ENCODE results near the gene EPAS1. TPM values are rescaled to one million over a fixed set of nuclear protein-coding genes. Genes with fewer than 3 reads are reported as not detected.
A peak's percentile ranks its signal among the peaks of the same experiment; 100 is the strongest.

Gene EPAS1
- total and polyA plus RNA-seq, 9 of the 15 experiments (the other 6 are each of a cell fraction or from before 2014, with no cell fraction given) = 0.25 to 11.2 (median 4.1) TPM

DNA sequence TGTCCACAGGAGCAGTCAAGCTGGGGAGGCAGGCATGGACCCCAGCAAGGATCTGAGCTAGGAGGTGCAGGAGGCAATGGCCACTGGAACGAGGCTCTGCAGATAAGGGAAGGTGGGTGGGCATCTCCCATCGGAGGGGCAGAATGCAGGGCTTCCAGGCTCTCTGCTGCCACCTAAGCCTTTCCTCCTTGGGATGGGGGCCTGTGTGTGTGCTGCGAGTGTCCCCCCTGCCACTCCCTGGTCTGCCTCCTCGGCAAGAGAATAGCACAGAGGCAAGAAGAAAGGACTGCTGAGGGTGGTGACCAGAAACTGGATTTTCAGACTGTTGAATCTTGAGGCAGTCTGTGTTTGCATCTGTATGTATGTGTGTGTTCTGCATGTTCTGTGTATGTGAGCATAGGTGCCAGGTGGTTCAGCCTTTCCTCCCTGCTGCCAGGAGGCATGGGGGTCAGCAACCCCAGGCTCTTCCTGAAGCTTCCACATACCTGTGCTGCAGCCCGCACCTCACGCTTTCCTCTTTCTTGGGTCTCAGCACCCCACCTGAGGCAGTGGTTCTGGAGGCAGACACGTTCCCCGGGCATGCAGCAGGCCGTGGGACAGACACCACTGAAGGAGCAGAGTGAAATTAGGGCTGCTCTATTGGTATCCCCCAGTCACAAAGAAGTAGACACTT is 86.7 kb downstream of the EPAS1 start:
- Histone ChIP-seq H3K4me2 (ENCODE audit: insufficient read depth, low read length) (no peak overlapping the region), H3K27ac (ENCODE audit: extremely low read depth, low read depth, low read length) (no peak overlapping the region), H3K79me2 (ENCODE audit: control insufficient read depth, insufficient read depth, low read length) (no peaks in the 10 kb centered on the region), H3K4me1 (replicated peaks in 1 of 2; ENCODE audit: control insufficient read depth in 2 of 2, insufficient read depth in 2 of 2, low read length in 2 of 2) (peaks cover 0 to 3% of the 10 kb centered on the region in 2 experiments; a peak in 1 of 5 replicates), H3K27me3 (ENCODE audit: control insufficient read depth in 2 of 2, insufficient read depth in 2 of 2, low read length in 2 of 2) (no peaks in the 10 kb centered on the region), H3K9ac (ENCODE audit: insufficient read depth in 1 of 2, low read depth in 2 of 2, low read length in 2 of 2) (no peak overlapping the region), H3K36me3 (ENCODE audit: control insufficient read depth, insufficient read depth, low read length) (peaks cover 2% of the 10 kb centered on the region; the same call in 2 of the 3 replicates), H3K9me1 (ENCODE audit: control insufficient read depth, insufficient read depth, low read length) (no peaks in the 10 kb centered on the region), H3K4me3 (no peak overlapping the region), H3K9me3 (replicated peaks; ENCODE audit: control insufficient read depth, insufficient read depth, low read depth, low read length) (no peaks in the 10 kb centered on the region), H4K20me1 (replicated peaks; ENCODE audit: control insufficient read depth, insufficient read depth, low read length) (0 out of 2 replicates have a peak, but pooled peaks cover 4% of the 10 kb centered on the region), H2AFZ (ENCODE audit: low read depth, low read length) (no peak overlapping the region)
- peak; percentile 52 for TF ChIP-seq RBM22 (IDR thresholded peaks at IDR 0.05; ENCODE audit: low read depth, low read length, poor library complexity, severe bottlenecking)
- TF ChIP-seq KDM5B (IDR thresholded peaks at IDR 0.05; ENCODE audit: insufficient replicate concordance, low read depth, low read length) = no peak
- TF ChIP-seq POLR2G (IDR thresholded peaks at IDR 0.05; ENCODE audit: low read depth, low read length) = 0 out of 2 replicates have a peak, but pooled peaks have one; percentile 45
- TF ChIP-seq NCOA1 (IDR thresholded peaks at IDR 0.05; ENCODE audit: low read depth) = no peak
- intact Hi-C loops (cut with micrococcal nuclease) = no loop called here
- FAIRE-seq = no peak
- in situ Hi-C loops (cut with MboI) = no loop called here
- no peak for ATAC-seq
- no peak for DNase-seq (ENCODE audit: extremely low read depth in 1 of 4, low spot score in 3 of 4)
- BruUV-seq (replicated peaks) = no TSS peak
- POLR2A ChIA-PET = interaction anchor here (0.6 kb wide), 2 partner anchors 379 to 396 kb away, joined by 3 to 4 read pairs; no protein-coding TSS in a partner anchor
- 71% methylated on average over 8 of the region's 9 CpGs for WGBS (ENCODE audit: insufficient coverage, low coverage, missing lambda C conversion rate)
- CTCF ChIA-PET (ENCODE audit: low intra/inter-chr PET ratio) = no interaction called here

DNA sequence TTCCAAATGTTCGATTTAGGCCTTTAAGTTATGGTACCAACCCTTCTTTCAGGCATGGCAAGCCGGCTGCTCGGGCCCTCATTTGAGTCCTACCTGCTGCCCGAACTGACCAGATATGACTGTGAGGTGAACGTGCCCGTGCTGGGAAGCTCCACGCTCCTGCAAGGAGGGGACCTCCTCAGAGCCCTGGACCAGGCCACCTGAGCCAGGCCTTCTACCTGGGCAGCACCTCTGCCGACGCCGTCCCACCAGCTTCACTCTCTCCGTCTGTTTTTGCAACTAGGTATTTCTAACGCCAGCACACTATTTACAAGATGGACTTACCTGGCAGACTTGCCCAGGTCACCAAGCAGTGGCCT is 87.2 kb downstream of the EPAS1 start:
- ATAC-seq (no peak), FAIRE-seq (no peak), DNase-seq (ENCODE audit: extremely low read depth in 1 of 4, low spot score in 3 of 4) (no peak)
- Histone ChIP-seq H3K27me3 (ENCODE audit: control insufficient read depth in 2 of 2, insufficient read depth in 2 of 2, low read length in 2 of 2) (no peaks in the 10 kb centered on the region), H3K4me3 (no peak overlapping the region), H3K9me3 (replicated peaks; ENCODE audit: control insufficient read depth, insufficient read depth, low read depth, low read length) (no peaks in the 10 kb centered on the region), H3K36me3 (ENCODE audit: control insufficient read depth, insufficient read depth, low read length) (peaks cover 2% of the 10 kb centered on the region; the same call in 2 of the 3 replicates), H3K9ac (ENCODE audit: insufficient read depth in 1 of 2, low read depth in 2 of 2, low read length in 2 of 2) (no peak overlapping the region), H4K20me1 (replicated peaks; ENCODE audit: control insufficient read depth, insufficient read depth, low read length) (0 out of 2 replicates have a peak, but pooled peaks cover 4% of the 10 kb centered on the region), H3K27ac (ENCODE audit: extremely low read depth, low read depth, low read length) (no peak overlapping the region), H3K4me2 (ENCODE audit: insufficient read depth, low read length) (no peak overlapping the region), H3K79me2 (ENCODE audit: control insufficient read depth, insufficient read depth, low read length) (no peaks in the 10 kb centered on the region), H3K9me1 (ENCODE audit: control insufficient read depth, insufficient read depth, low read length) (no peaks in the 10 kb centered on the region), H2AFZ (ENCODE audit: low read depth, low read length) (no peak overlapping the region), H3K4me1 (replicated peaks in 1 of 2; ENCODE audit: control insufficient read depth in 2 of 2, insufficient read depth in 2 of 2, low read length in 2 of 2) (peaks cover 0 to 3% of the 10 kb centered on the region in 2 experiments; a peak in 1 of 5 replicates)
- 86% methylated on average over 11 of the region's 12 CpGs for WGBS (ENCODE audit: insufficient coverage, low coverage, missing lambda C conversion rate)
- no TSS peak for BruUV-seq (replicated peaks)
- in situ Hi-C loops (cut with MboI) (no loop called here), intact Hi-C loops (cut with micrococcal nuclease) (no loop called here)
- ChIA-PET POLR2A (no interaction called here), CTCF (ENCODE audit: low intra/inter-chr PET ratio) (no interaction called here)
- no peak for TF ChIP-seq POLR2AphosphoS5 (IDR thresholded peaks at IDR 0.05; ENCODE audit: control insufficient read depth, insufficient read depth, low read depth, low read length)
- no peak for TF ChIP-seq ZNF785 (CRISPR knock-in tag; IDR thresholded peaks at IDR 0.05)
